Mononuclear cell (primary cell): Measurements from ENCODE around the gene PRKAR1B. TPM values are rescaled to one million over a fixed set of nuclear protein-coding genes. Genes with fewer than 3 reads are reported as not detected.

Source experiments
- H3K27me3 ChIP-seq: 2 replicates; pipeline ENCODE4 v1.6.0; 2011; ENCODE audit warnings: low read length, control low read depth; ENCODE audit not compliant: insufficient read depth
- H3K4me1 ChIP-seq: 2 replicates; pipeline ENCODE4 v1.5.1; 2011; ENCODE audit warnings: mild to moderate bottlenecking, low read length, control low read depth; ENCODE audit not compliant: insufficient read depth
- H3K4me3 ChIP-seq: 2 replicates; pipeline ENCODE4 v1.5.1; 2011; ENCODE audit warnings: mild to moderate bottlenecking, low read length, moderate library complexity
- H3K9me3 ChIP-seq: 2 replicates; pipeline ENCODE4 v1.5.1; 2011; ENCODE audit warnings: low read depth, mild to moderate bottlenecking, control low read depth, low read length
- total RNA-seq: library from RNA; depleted of rRNA; stranded (reverse); fragments of >200 nt; gene quantifications from one replicate; pipeline ENCODE4 v1.2.3, GENCODE V29; 2012

PRKAR1B gene
- total RNA-seq, 1 donor = 9.4 TPM

GRCh38 chr7:725223-726005 lies 1.7 kb downstream of the PRKAR1B start:
- H3K27me3 ChIP-seq = no peaks in the 10 kb centered on the region
- H3K4me3 ChIP-seq = no peak overlapping the region
- H3K4me1 ChIP-seq = peaks cover 14% of the 10 kb centered on the region
- H3K9me3 ChIP-seq = no peaks in the 10 kb centered on the region

- Histone ChIP-seq H3K27me3 (no peaks in the 10 kb centered on the region), H3K9me3 (no peaks in the 10 kb centered on the region), H3K4me3 (no peak overlapping the region), H3K4me1 (peaks cover 14% of the 10 kb centered on the region)
Observed at GRCh38 chr7:724298-724697, 2.8 kb downstream of the PRKAR1B start.

- H3K9me3 ChIP-seq = no peaks in the 10 kb centered on the region
- H3K4me1 ChIP-seq = peaks cover 14% of the 10 kb centered on the region
- no peaks in the 10 kb centered on the region for H3K27me3 ChIP-seq
- no peak overlapping the region for H3K4me3 ChIP-seq
Observed at GRCh38 chr7:723541-723940, 3.5 kb downstream of the PRKAR1B start.

GRCh38 chr7:721619-722248 lies 5.3 kb downstream of the PRKAR1B start:
- no peaks in the 10 kb centered on the region for H3K27me3 ChIP-seq
- H3K4me1 ChIP-seq = peaks cover 8% of the 10 kb centered on the region
- H3K9me3 ChIP-seq = no peaks in the 10 kb centered on the region
- no peak overlapping the region for H3K4me3 ChIP-seq

- Histone ChIP-seq H3K27me3 (no peaks in the 10 kb centered on the region), H3K9me3 (no peaks in the 10 kb centered on the region)
Observed at GRCh38 chr7:716636-717035, 10.4 kb downstream of the PRKAR1B start.

GRCh38 chr7:716222-716621 lies 10.9 kb downstream of the PRKAR1B start:
- H3K27me3 ChIP-seq = no peaks in the 10 kb centered on the region
- no peaks in the 10 kb centered on the region for H3K4me1 ChIP-seq
- H3K9me3 ChIP-seq = no peaks in the 10 kb centered on the region
- H3K4me3 ChIP-seq = no peak overlapping the region

More at GRCh38 chr7:716636-717035, 10.4 kb downstream of the PRKAR1B start:
- Histone ChIP-seq H3K4me3 (no peak overlapping the region), H3K4me1 (no peaks in the 10 kb centered on the region)

- H3K4me3 ChIP-seq = no peak overlapping the region
- H3K9me3 ChIP-seq = no peaks in the 10 kb centered on the region
- H3K4me1 ChIP-seq = no peaks in the 10 kb centered on the region
- H3K27me3 ChIP-seq = no peaks in the 10 kb centered on the region
Observed at GRCh38 chr7:714251-714671, 12.8 kb downstream of the PRKAR1B start.

- Histone ChIP-seq H3K4me3 (no peak overlapping the region), H3K4me1 (no peaks in the 10 kb centered on the region), H3K9me3 (no peaks in the 10 kb centered on the region), H3K27me3 (no peaks in the 10 kb centered on the region)
Observed at GRCh38 chr7:713488-714230, 13.4 kb downstream of the PRKAR1B start.

GRCh38 chr7:713139-713457 lies 14.0 kb downstream of the PRKAR1B start:
- no peaks in the 10 kb centered on the region for H3K9me3 ChIP-seq
- no peak overlapping the region for H3K4me3 ChIP-seq
- no peaks in the 10 kb centered on the region for H3K27me3 ChIP-seq
- H3K4me1 ChIP-seq = no peaks in the 10 kb centered on the region

- Histone ChIP-seq H3K4me3 (peak overlapping the region; percentile 16), H3K27me3 (no peaks in the 10 kb centered on the region), H3K9me3 (no peaks in the 10 kb centered on the region), H3K4me1 (no peaks in the 10 kb centered on the region)
Observed at GRCh38 chr7:712381-713138, 14.5 kb downstream of the PRKAR1B start.

- Histone ChIP-seq H3K4me1 (no peaks in the 10 kb centered on the region), H3K4me3 (peak overlapping the region; percentile 16), H3K9me3 (no peaks in the 10 kb centered on the region)
Observed at GRCh38 chr7:711922-712380, 15.1 kb downstream of the PRKAR1B start.

GRCh38 chr7:711093-711921 lies 15.8 kb downstream of the PRKAR1B start:
- Histone ChIP-seq H3K4me3 (no peak overlapping the region), H3K27me3 (no peaks in the 10 kb centered on the region), H3K9me3 (no peaks in the 10 kb centered on the region), H3K4me1 (no peaks in the 10 kb centered on the region)

More at GRCh38 chr7:711922-712380, 15.1 kb downstream of the PRKAR1B start:
- no peaks in the 10 kb centered on the region for H3K27me3 ChIP-seq

- H3K9me3 ChIP-seq = no peaks in the 10 kb centered on the region
- H3K27me3 ChIP-seq = no peaks in the 10 kb centered on the region
- H3K4me3 ChIP-seq = no peak overlapping the region
- no peaks in the 10 kb centered on the region for H3K4me1 ChIP-seq
Observed at GRCh38 chr7:710161-710560, 16.9 kb downstream of the PRKAR1B start.
